HG03045 (cell line): Measurements from ENCODE around the gene POLR3K.
A peak's percentile ranks its signal among the peaks of the same experiment; 100 is the strongest.
"Not testable (repeated sequence)": the region's sequence is repeated elsewhere in the genome, so short reads cannot be mapped to it uniquely, and the experiment has no call there.

ENCODE experiments used
- ATAC-seq: cut with Tn5 transposase; IDR thresholded peaks from one replicate; pipeline ENCODE4 v1.9.1; 2021; ENCODE audit warnings: mild to moderate bottlenecking, moderate library complexity; ENCODE audit not compliant: unreplicated experiment

POLR3K gene

GRCh38 chr16:47234-47633 lies 6.2 kb downstream of the POLR3K start:
- ATAC-seq, result no peak

- ATAC-seq, result not testable (repeated sequence)
These were observed 6.9 kb downstream of the POLR3K start for GRCh38 chr16:46510-46909.

GRCh38 chr16:45454-45853 lies 8.0 kb downstream of the POLR3K start:
- ATAC-seq, result no peak

- ATAC-seq, result no peak
These were observed 8.8 kb downstream of the POLR3K start for GRCh38 chr16:44655-45054.

GRCh38 chr16:43294-43693 lies 10.1 kb downstream of the POLR3K start:
- ATAC-seq, result no peak

GRCh38 chr16:42691-43090 lies 10.7 kb downstream of the POLR3K start:
- ATAC-seq, result no peak

- ATAC-seq, result no peak
These were observed 11.3 kb downstream of the POLR3K start for GRCh38 chr16:42069-42457.

GRCh38 chr16:41439-42068 lies 11.9 kb downstream of the POLR3K start:
- no peak for ATAC-seq

- peak; percentile 73 for ATAC-seq
These were observed 14.2 kb downstream of the POLR3K start for GRCh38 chr16:38941-39892.

- not testable (repeated sequence) for ATAC-seq
These were observed 15.2 kb downstream of the POLR3K start for GRCh38 chr16:38206-38605.

- no peak for ATAC-seq
These were observed 15.9 kb downstream of the POLR3K start for GRCh38 chr16:37511-37910.

GRCh38 chr16:36336-36984 lies 16.9 kb downstream of the POLR3K start:
- ATAC-seq, result no peak

- no peak for ATAC-seq
These were observed 17.6 kb downstream of the POLR3K start for GRCh38 chr16:35678-36305.

- ATAC-seq, result no peak
These were observed 18.3 kb downstream of the POLR3K start for GRCh38 chr16:35011-35677.

GRCh38 chr16:34648-34987 lies 18.8 kb downstream of the POLR3K start:
- no peak for ATAC-seq

GRCh38 chr16:33877-34647 lies 19.3 kb downstream of the POLR3K start:
- no peak for ATAC-seq

- not testable (repeated sequence) for ATAC-seq
These were observed 20.1 kb downstream of the POLR3K start for GRCh38 chr16:33154-33876.

- ATAC-seq, result not testable (repeated sequence)
These were observed 22.8 kb downstream of the POLR3K start for GRCh38 chr16:30627-31026.

GRCh38 chr16:25926-26348 lies 27.5 kb downstream of the POLR3K start:
- not testable (repeated sequence) for ATAC-seq
